Activated CD4-positive, alpha-beta T cell treated with anti-CD3 and anti-CD28 coated beads, Interleukin-2, amount 50 U/mL, for 48 hours (primary cell): ENCODE data around the gene NT5M.
A peak's percentile ranks its signal among the peaks of the same experiment; 100 is the strongest.

Experiments
- DNase-seq, 2 experiments: peaks; one replicate each; pipeline ENCODE4 v3.0.0-alpha.2; 2020

The NT5M gene

GRCh38 chr17:17356149-17356930 lies 53.2 kb downstream of the NT5M start:
- peak; percentile 73 to 77 for DNase-seq

- DNase-seq: no peak
Observed at GRCh38 chr17:17356931-17357270, 53.7 kb downstream of the NT5M start.

- no peak for DNase-seq
Observed at GRCh38 chr17:17358060-17358751, 55.0 kb downstream of the NT5M start.

- DNase-seq: no peak
Observed at GRCh38 chr17:17358866-17359265, 55.7 kb downstream of the NT5M start.

- no peak for DNase-seq
Observed at GRCh38 chr17:17359271-17359670, 56.1 kb downstream of the NT5M start.

GRCh38 chr17:17360087-17360730 lies 57.0 kb downstream of the NT5M start:
- no peak for DNase-seq

- no peak for DNase-seq
Observed at GRCh38 chr17:17361543-17361866, 58.3 kb downstream of the NT5M start.

- DNase-seq: no peak
Observed at GRCh38 chr17:17361867-17362539, 58.8 kb downstream of the NT5M start.

- DNase-seq: no peak
Observed at GRCh38 chr17:17362540-17362930, 59.4 kb downstream of the NT5M start.

GRCh38 chr17:17363638-17364337 lies 60.6 kb downstream of the NT5M start:
- no peak for DNase-seq

GRCh38 chr17:17364338-17364667 lies 61.1 kb downstream of the NT5M start:
- no peak for DNase-seq

GRCh38 chr17:17365476-17366110 lies 62.4 kb downstream of the NT5M start:
- DNase-seq: no peak

- no peak for DNase-seq
Observed at GRCh38 chr17:17366235-17366634, 63.1 kb downstream of the NT5M start.

- DNase-seq: no peak
Observed at GRCh38 chr17:17366941-17367875, 64.0 kb downstream of the NT5M start.

- DNase-seq: no peak
Observed at GRCh38 chr17:17367931-17368330, 64.8 kb downstream of the NT5M start.

GRCh38 chr17:17370711-17371110 lies 67.5 kb downstream of the NT5M start:
- DNase-seq: no peak

GRCh38 chr17:17372856-17373520 lies 69.8 kb downstream of the NT5M start:
- DNase-seq: no peak

- no peak for DNase-seq
Observed at GRCh38 chr17:17375841-17376240, 72.7 kb downstream of the NT5M start.

GRCh38 chr17:17376362-17376761 lies 73.2 kb downstream of the NT5M start:
- DNase-seq: no peak

GRCh38 chr17:17377071-17377967 lies 74.1 kb downstream of the NT5M start:
- DNase-seq: no peak
